ENCODE data around the gene POU2AF3.
A peak's percentile ranks its signal among the peaks of the same experiment; 100 is the strongest.
"Not testable (repeated sequence)": the region's sequence is repeated elsewhere in the genome, so short reads cannot be mapped to it uniquely, and the experiment has no call there.

The POU2AF3 gene

DNA sequence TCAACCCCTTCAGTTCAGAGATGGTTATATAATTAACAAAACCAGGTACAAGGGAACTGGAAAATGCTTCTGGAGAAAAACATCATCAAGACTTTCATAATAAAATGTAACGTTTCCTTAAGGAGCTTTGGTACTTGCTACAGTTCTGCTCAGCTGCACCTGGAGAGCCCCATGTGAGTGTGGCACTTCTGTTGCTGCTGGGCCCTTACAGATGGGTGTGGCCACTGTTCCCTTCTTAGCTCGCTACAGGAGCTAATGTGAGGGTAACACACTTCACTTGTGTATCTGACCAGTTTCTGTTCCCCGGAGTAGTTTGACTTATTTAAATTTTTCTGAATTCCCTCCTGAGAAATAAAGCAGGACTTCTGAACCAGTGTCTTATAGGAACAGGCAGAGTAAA lies 4.0 kb downstream of the POU2AF3 start:
- FAIRE-seq (no peak), DNase-seq (ENCODE audit: insufficient read length) (no peak)
- no peak for TF ChIP-seq TAF1 (IDR thresholded peaks at IDR 0.05; ENCODE audit: borderline replicate concordance, low read depth, low read length)
- TF ChIP-seq POLR2AphosphoS5 (IDR thresholded peaks at IDR 0.05; ENCODE audit: low read depth, low read length): no peak
- TF ChIP-seq POLR2A (IDR thresholded peaks at IDR 0.05; ENCODE audit: low read depth, low read length): no peak

DNA sequence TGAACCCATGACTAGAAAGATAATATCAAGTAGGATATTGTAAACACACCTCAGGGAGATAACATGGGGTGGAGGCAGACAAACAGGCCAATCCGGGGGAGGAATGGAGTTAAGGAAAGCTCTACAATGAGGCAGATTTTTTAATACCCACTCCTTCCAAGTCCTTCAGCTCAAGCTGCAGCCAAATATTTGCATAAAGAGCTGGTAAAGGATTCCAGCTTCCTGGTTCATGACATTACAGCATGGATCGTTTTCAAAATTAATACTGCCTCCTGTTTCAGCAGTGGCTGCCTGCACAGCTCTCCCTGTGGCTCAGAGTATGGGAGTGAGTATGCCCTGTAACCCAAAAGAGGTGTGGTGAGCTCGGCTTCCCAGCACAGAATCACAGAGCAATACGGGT lies 5.1 kb downstream of the POU2AF3 start:
- DNase-seq (ENCODE audit: insufficient read length): no peak
- no peak for FAIRE-seq
- TF ChIP-seq TAF1 (IDR thresholded peaks at IDR 0.05; ENCODE audit: borderline replicate concordance, low read depth, low read length) (no peak), POLR2A (IDR thresholded peaks at IDR 0.05; ENCODE audit: low read depth, low read length) (no peak), POLR2AphosphoS5 (IDR thresholded peaks at IDR 0.05; ENCODE audit: low read depth, low read length) (no peak)

DNA sequence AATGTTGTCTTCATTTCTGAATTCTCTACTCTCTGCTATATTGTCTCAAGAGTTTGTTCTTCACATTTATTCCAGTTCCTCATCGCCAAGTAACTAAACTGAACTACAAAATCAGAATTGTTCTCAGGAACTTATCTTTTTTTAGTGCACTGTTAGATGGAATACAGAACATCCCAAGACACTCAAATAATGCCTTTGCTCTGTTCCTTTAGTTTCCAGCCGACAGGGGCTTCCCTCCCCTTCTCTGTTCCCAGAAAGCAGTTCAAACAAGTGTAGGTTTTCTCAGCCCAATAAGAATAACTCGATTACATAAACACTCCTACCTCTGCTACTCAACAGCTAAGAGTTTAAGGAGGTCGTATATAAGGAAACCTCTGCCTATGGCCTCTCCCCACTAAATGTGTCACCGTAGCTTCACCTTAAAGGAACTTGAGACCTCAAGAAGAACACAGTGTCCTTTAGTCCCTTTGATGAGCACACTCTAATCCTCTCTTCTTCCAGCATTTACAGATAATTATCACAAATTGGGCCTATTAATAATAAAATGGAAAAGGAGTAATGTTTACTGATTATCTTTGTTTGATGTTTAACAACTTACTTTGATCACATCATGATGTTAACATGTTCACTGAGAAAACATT lies 6.9 kb downstream of the POU2AF3 start:
- no peak for TF ChIP-seq POLR2A (IDR thresholded peaks at IDR 0.05; ENCODE audit: low read depth, low read length)
- FAIRE-seq (peak; percentile 72), DNase-seq (ENCODE audit: insufficient read length) (no peak)

DNA sequence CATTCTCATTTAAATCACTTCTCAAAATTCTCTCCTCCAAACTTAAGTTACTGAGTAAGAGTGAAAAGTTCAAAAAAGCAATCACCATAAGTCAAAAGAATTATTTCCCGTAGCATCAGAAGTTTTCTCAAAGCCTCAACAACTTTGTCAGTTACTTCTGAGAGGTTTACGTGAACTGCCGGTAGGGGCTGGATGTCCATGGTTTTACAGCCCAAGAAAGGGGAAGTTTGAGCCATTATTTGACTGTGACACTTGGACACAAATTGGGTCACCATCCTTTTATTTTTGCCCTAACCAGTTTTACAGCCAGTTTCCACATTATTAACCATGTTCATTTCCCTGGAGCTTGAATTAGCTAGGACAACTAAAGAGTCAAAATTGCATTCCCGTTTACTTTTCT lies 7.5 kb downstream of the POU2AF3 start:
- no peak for TF ChIP-seq POLR2AphosphoS5 (IDR thresholded peaks at IDR 0.05; ENCODE audit: low read depth, low read length)
- no peak for TF ChIP-seq TAF1 (IDR thresholded peaks at IDR 0.05; ENCODE audit: borderline replicate concordance, low read depth, low read length)
- TF ChIP-seq POLR2A (IDR thresholded peaks at IDR 0.05; ENCODE audit: low read depth, low read length): no peak
- FAIRE-seq (no peak), DNase-seq (ENCODE audit: insufficient read length) (no peak)

DNA sequence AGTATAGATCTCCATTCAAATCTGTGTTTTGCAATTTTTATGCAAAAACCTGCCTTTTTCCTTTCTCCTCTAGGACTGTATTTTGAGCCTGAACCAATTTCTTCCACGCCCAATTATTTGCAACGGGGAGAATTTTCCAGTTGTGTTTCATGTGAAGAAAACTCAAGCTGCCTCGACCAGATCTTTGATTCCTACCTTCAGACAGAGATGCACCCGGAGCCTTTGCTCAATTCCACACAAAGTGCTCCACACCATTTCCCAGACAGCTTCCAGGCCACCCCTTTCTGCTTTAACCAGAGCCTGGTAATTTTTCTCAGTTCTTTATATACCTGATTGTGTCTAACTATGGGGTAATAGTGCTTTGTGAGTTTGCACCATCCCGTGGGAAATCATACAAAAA lies 8.0 kb downstream of the POU2AF3 start:
- DNase-seq (ENCODE audit: insufficient read length) (no peak), FAIRE-seq (no peak)
- TF ChIP-seq POLR2A (IDR thresholded peaks at IDR 0.05; ENCODE audit: low read depth, low read length): no peak
- no peak for TF ChIP-seq TAF1 (IDR thresholded peaks at IDR 0.05; ENCODE audit: borderline replicate concordance, low read depth, low read length)
- TF ChIP-seq POLR2AphosphoS5 (IDR thresholded peaks at IDR 0.05; ENCODE audit: low read depth, low read length): no peak

DNA sequence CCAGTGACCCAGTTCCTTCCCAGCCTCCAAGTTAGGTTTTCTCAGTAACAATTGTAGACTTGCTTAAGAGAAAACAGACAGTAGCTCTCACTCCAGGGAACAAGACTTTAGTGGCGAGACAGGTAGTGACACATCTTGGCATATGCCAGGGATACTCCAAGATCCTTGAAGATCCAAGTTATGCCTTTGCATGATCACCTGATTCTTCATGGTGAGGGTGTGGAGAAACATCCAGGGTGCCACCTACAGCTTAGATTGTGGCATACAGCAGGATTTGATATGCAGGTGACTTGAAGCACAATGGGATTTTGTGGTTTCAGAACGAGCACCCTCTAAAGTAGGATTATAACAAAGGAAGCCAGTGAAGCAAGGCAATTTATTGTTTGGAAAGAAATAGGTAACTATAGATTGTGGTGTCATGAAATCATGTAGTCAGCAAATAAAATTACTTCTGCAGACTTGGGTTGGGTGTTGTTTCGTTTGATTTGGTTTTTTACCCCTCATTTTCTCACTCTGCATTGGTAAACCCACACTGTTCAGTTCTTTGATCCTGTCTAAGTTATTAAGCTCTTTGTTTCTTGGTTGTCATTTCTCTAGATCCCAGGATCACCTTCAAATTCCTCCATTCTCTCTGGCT lies 9.2 kb downstream of the POU2AF3 start:
- TF ChIP-seq POLR2A (IDR thresholded peaks at IDR 0.05; ENCODE audit: low read depth, low read length) (no peak), TAF1 (IDR thresholded peaks at IDR 0.05; ENCODE audit: borderline replicate concordance, low read depth, low read length) (no peak), POLR2AphosphoS5 (IDR thresholded peaks at IDR 0.05; ENCODE audit: low read depth, low read length) (no peak)
- FAIRE-seq: no peak
- DNase-seq (ENCODE audit: insufficient read length): no peak

DNA sequence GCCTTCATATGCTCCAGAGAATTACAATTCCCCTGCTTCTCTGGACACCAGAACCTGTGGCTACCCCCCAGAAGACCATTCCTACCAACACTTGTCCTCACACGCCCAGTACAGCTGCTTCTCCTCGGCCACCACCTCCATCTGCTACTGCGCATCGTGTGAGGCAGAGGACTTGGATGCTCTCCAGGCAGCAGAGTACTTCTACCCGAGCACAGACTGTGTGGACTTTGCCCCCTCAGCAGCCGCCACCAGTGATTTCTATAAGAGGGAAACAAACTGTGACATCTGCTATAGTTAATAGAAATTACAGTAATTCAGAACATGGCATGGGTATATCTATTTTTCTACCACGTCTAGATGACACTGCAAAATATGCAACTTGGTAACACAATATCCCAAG lies 9.8 kb downstream of the POU2AF3 start:
- FAIRE-seq (no peak), DNase-seq (ENCODE audit: insufficient read length) (no peak)
- TF ChIP-seq POLR2A (IDR thresholded peaks at IDR 0.05; ENCODE audit: low read depth, low read length) (no peak), TAF1 (IDR thresholded peaks at IDR 0.05; ENCODE audit: borderline replicate concordance, low read depth, low read length) (no peak), POLR2AphosphoS5 (IDR thresholded peaks at IDR 0.05; ENCODE audit: low read depth, low read length) (no peak)

GRCh38 chr11:111309215-111309915 lies 11.0 kb downstream of the POU2AF3 start:
- DNase-seq (ENCODE audit: insufficient read length): no peak
- no peak for FAIRE-seq
- no peak for TF ChIP-seq POLR2AphosphoS5 (IDR thresholded peaks at IDR 0.05; ENCODE audit: low read depth, low read length)
- TF ChIP-seq POLR2A (IDR thresholded peaks at IDR 0.05; ENCODE audit: low read depth, low read length): no peak
- no peak for TF ChIP-seq TAF1 (IDR thresholded peaks at IDR 0.05; ENCODE audit: borderline replicate concordance, low read depth, low read length)

DNA sequence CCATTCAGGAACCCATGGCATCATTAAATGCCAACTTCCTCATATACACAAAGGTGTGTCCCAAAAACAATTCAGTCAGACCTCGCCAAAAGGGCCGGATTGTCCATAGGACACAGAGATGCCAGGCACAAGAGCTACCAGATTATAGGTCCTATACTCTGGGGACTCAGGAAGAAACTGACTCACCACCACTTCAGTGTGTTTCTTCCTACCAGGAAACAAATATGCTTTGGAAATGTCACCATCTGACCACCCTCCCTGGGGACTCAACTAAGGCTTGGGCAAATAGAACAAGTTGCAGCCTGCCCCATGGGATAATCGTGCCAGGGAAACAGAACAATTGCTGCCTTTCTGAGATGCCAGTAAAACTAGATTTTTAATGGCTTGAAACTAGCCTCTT lies 11.7 kb downstream of the POU2AF3 start:
- no peak for TF ChIP-seq POLR2A (IDR thresholded peaks at IDR 0.05; ENCODE audit: low read depth, low read length)
- no peak for TF ChIP-seq POLR2AphosphoS5 (IDR thresholded peaks at IDR 0.05; ENCODE audit: low read depth, low read length)
- TF ChIP-seq TAF1 (IDR thresholded peaks at IDR 0.05; ENCODE audit: borderline replicate concordance, low read depth, low read length): no peak
- FAIRE-seq: no peak
- DNase-seq (ENCODE audit: insufficient read length): no peak

DNA sequence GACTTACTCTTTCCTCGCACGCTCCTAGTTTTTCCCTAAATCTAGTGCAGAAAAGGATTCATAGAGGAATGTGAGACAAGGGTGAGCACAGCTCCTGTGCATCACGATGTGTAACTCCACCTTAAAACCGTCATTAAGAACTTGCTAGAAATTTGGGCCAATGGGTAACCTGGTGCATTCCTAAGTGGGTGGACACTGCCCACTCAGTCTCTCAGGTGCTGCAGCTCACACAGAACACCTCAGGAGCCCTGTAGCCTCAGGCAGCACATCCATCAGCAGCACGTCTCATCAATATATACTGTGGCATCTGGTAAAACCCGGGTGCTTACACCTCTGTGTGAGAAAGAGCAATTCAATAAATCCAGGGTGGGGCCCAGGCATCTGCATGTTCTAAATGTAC lies 12.4 kb downstream of the POU2AF3 start:
- no peak for FAIRE-seq
- DNase-seq (ENCODE audit: insufficient read length): no peak
- no peak for TF ChIP-seq TAF1 (IDR thresholded peaks at IDR 0.05; ENCODE audit: borderline replicate concordance, low read depth, low read length)
- no peak for TF ChIP-seq POLR2A (IDR thresholded peaks at IDR 0.05; ENCODE audit: low read depth, low read length)
- TF ChIP-seq POLR2AphosphoS5 (IDR thresholded peaks at IDR 0.05; ENCODE audit: low read depth, low read length): no peak

- DNase-seq (ENCODE audit: insufficient read length): no peak
- TF ChIP-seq TAF1 (IDR thresholded peaks at IDR 0.05; ENCODE audit: borderline replicate concordance, low read depth, low read length): no peak
- TF ChIP-seq POLR2A (IDR thresholded peaks at IDR 0.05; ENCODE audit: low read depth, low read length): no peak
- no peak for TF ChIP-seq POLR2AphosphoS5 (IDR thresholded peaks at IDR 0.05; ENCODE audit: low read depth, low read length)
- no peak for FAIRE-seq
Observed at GRCh38 chr11:111312076-111312475, 13.7 kb downstream of the POU2AF3 start.

DNA sequence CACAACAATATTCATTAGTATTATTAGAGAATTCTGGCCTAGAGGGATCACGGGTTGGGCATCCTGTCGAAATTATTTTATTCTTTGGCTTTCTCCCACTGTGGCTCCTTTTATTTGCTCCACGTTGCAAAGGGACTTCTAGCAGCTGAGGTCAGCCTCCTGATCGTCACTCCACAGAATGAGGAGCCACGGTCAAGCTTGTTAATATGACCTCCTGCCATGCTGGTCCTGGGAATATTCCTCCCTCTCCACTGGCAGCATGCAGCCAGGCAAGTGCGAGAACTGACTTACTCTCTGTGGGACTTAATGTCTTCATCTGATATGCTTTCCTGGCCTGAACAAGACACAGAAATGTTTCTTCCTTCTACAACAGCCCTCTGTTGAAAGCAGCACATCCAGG lies 20.9 kb downstream of the POU2AF3 start:
- FAIRE-seq (no peak), DNase-seq (ENCODE audit: insufficient read length) (no peak)
- TF ChIP-seq TAF1 (IDR thresholded peaks at IDR 0.05; ENCODE audit: borderline replicate concordance, low read depth, low read length) (no peak), POLR2AphosphoS5 (IDR thresholded peaks at IDR 0.05; ENCODE audit: low read depth, low read length) (no peak), POLR2A (IDR thresholded peaks at IDR 0.05; ENCODE audit: low read depth, low read length) (no peak)

GRCh38 chr11:111320199-111320598 lies 21.9 kb downstream of the POU2AF3 start:
- not testable (repeated sequence) for FAIRE-seq; DNase-seq (ENCODE audit: insufficient read length)
